GM12878 (cell line): ENCODE results near the gene ANKS4B.

Source experiments
- CEBPB ChIP-seq, 2 experiments: fragments of 150-350 bp in 1 of 2; IDR thresholded peaks; 2 replicates each; pipeline ENCODE4 v1.6.1; 2012 to 2014; ENCODE audit warnings: low read depth in 2 of 2, low read length in 2 of 2, borderline replicate concordance in 1 of 2, inconsistent platforms in 1 of 2
- EZH2 ChIP-seq: IDR thresholded peaks from 2 replicates; pipeline ENCODE4 v1.6.1; 2012; ENCODE audit warnings: low read depth, mild to moderate bottlenecking, control low read depth, inconsistent platforms, low read length, borderline replicate concordance; ENCODE audit not compliant: control insufficient read depth
- POLR2A ChIP-seq: IDR thresholded peaks from 2 replicates; pipeline ENCODE4 v1.6.1; 2011; ENCODE audit warnings: low read depth, mild to moderate bottlenecking, low read length
- POLR2AphosphoS5 ChIP-seq: IDR thresholded peaks from 2 replicates; pipeline ENCODE4 v1.6.1; 2011; ENCODE audit warnings: mild to moderate bottlenecking, low read length, inconsistent platforms
- RFX5 ChIP-seq: IDR thresholded peaks from 2 replicates; pipeline ENCODE4 v1.6.1; 2011; ENCODE audit warnings: low read depth, low read length, improper control_type of control experiment
- SMC3 ChIP-seq: IDR thresholded peaks from 2 replicates; pipeline ENCODE4 v1.6.1; 2011; ENCODE audit warnings: low read length, improper control_type of control experiment, borderline replicate concordance

DNA sequence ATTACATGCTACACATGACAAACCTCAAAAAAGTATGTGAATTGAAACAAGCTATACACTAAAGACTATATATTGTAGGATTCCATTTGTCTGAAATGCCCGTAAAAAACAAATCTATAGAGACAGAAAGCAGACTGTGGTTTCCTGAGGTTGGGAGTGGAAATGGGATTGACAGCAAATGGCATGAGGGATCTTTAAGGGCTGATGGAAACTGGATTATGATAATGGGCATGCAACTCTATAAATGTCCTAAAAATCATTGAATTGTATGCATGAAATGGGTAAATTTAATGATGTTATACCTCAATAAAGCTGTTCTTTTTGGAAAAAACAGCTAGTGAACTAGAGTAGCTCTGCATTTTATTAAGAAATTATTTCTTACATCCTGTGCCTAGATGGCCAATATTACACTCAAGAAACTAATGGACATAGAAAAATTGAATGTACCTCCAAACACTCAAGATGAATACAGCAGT is 416 bp upstream of the ANKS4B start:
- TF ChIP-seq SMC3 (no peak), EZH2 (no peak), RFX5 (no peak), POLR2AphosphoS5 (no peak), CEBPB (IDR thresholded peaks at IDR 0.05; ENCODE audit: borderline replicate concordance in 1 of 2, low read depth in 2 of 2, low read length in 2 of 2) (no peak), POLR2A (no peak)
